ENCODE measurements around the gene ARMH1.

Gene ARMH1

GRCh38 chr1:44674113-44675000 lies at the start of gene ARMH1, which contains the start of gene TMEM53:
TSS of gene ARMH1 (plus strand) at chr1:44674714. CDS start at chr1:44689698, 14,984 bp downstream.
TSS of gene TMEM53 (minus strand) at chr1:44674481. CDS start at chr1:44674391, 90 bp downstream.
- DNase-seq (ENCODE audit: low read depth): peak; percentile 85

GRCh38 chr1:44625348-44625747 lies 49.2 kb upstream of the ARMH1 start:
- no peak for DNase-seq (ENCODE audit: low read depth)

GRCh38 chr1:44628962-44629756 lies 45.4 kb upstream of the ARMH1 start:
- no peak for DNase-seq (ENCODE audit: low read depth)

- no peak for DNase-seq (ENCODE audit: low read depth)
Observed at GRCh38 chr1:44630116-44630515, 44.4 kb upstream of the ARMH1 start.

DNA sequence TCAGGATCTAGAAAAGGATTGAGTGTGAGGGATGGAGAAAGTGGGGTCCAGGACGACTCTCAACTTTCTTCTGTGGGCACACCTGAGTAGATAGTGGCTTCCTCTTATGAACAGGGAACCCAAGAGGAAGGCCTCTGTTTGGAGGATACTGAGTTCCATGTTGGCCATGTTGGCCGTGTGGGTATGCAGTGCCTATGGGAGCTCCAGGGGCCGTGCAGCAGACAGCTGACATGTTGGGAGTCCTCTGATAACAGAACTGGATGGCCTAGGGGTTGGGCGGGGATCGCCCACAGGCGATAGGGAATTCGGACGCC lies 43.2 kb upstream of the ARMH1 start:
- no peak for DNase-seq (ENCODE audit: low read depth)

GRCh38 chr1:44631647-44632539 lies 42.6 kb upstream of the ARMH1 start:
- DNase-seq (ENCODE audit: low read depth): peak; percentile 77

GRCh38 chr1:44632598-44632997 lies 41.9 kb upstream of the ARMH1 start:
- no peak for DNase-seq (ENCODE audit: low read depth)

GRCh38 chr1:44634606-44635189 lies 39.8 kb upstream of the ARMH1 start:
- DNase-seq (ENCODE audit: low read depth): no peak

DNA sequence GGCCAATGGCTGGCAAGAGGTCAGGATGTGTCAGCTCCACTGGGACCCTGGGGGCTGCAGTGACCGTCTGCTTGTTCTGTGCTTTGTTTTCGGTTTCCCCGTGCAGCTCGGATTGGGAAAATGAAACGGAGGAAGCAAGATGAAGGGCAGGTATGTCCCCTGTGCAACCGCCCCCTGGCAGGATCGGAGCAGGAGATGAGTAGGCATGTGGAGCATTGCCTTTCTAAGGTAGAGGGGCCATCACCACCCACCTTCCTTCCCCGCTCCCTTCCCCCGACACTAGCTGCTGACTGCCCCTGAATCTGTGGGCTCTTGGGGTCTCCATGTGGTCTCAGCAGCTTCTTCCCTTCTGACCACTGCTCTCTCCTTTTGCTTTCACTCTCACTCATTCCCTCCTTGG lies 39.1 kb upstream of the ARMH1 start:
- no peak for DNase-seq (ENCODE audit: low read depth)

DNA sequence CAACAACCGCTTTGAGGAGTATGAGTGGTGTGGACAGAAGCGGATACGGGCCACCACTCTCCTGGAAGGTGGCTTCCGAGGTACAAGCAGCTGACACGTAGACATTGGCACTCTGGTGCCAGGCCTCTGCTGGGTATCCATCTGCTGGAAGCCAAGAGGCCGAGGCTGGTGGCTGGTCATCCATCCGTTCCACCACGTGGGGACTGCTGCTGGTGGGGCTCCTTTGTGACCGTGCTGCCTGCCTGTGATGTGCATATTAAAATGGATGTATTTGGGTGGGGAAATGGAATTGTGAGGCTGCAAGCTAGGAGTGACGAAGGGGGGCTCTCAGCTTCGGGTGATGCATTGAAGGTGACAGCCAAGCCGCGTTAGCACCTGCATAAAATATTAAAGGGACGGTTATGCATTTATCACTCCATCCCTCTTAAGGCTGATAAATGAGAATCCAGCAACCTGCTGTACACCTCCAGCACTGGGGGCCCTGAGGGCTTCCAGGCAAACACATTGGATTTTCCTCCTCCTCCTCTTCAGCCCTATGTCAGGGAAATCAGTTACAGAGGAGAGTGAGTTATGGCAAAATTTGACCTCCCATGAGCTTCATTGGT lies 38.3 kb upstream of the ARMH1 start:
- DNase-seq (ENCODE audit: low read depth): no peak

GRCh38 chr1:44636688-44637598 lies 37.6 kb upstream of the ARMH1 start:
- no peak for DNase-seq (ENCODE audit: low read depth)

DNA sequence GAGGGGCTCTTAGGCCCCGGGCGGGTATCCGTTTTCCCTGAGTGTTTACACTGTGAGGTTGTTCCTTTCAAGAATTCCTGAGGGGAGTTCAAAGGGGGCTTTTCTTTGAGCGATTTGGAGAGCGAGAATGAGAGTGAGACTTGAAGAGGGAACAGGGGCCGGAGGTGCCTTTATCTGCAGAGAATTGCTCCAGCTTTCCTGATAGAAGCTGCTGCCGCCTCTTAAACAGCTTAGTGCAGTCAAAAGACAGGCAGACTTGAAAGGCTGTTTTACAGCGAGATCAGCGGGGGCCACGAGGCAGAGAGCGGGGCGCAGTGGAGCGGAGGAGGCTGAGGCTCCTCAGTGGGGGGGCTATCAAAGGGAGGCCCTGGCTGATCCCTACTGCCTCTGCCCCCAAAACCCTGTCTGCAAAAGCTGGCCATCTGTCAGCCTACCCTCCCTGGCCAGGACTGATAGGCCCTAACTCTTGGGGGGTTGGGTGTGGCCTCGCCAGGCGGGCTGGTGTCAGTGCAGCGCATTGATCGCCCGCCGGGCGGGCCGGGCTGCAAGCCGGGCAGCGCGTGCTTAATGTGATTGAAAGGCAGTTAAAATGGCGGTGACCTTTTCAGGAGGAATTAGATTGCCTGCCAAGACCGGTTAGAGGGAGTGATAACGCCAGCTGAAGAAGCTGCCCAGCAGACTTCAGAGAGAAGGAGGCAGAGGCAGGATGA lies 36.7 kb upstream of the ARMH1 start:
- DNase-seq (ENCODE audit: low read depth): no peak

- no peak for DNase-seq (ENCODE audit: low read depth)
Observed at GRCh38 chr1:44640200-44640853, 34.2 kb upstream of the ARMH1 start.

- DNase-seq (ENCODE audit: low read depth): no peak
Observed at GRCh38 chr1:44641126-44642102, 33.1 kb upstream of the ARMH1 start.

DNA sequence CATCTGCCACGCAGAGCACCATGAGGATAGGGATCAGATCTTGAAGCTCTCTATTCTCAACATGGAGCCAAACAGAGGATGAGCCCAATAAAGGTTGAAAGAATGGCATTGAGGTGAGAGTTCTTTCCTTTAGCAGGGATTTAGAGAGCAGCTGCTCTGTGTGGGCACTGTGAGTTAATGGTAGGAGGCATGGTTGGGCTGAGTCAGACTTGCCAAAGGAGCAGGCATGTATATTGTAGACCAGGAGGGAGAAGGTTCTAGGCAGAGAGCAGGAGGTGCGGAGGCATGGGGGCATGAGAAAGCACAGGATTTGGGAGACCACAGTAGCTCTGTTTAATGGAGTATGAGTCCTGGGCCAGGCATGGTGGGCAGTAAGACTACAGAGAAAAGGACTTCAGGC lies 32.3 kb upstream of the ARMH1 start:
- DNase-seq (ENCODE audit: low read depth): no peak

- DNase-seq (ENCODE audit: low read depth): no peak
Observed at GRCh38 chr1:44642925-44643324, 31.6 kb upstream of the ARMH1 start.

GRCh38 chr1:44643721-44644334 lies 30.7 kb upstream of the ARMH1 start:
- DNase-seq (ENCODE audit: low read depth): no peak

Measured in stimulated activated CD8-positive, alpha-beta memory T cell treated with anti-CD3 and anti-CD28 coated beads, Interleukin-15, amount 100 ng/mL, for 24 hours (primary cell).